ENCODE measurements around the gene TMEM43. TPM values are rescaled to one million over a fixed set of nuclear protein-coding genes. Genes with fewer than 3 reads are reported as not detected.
A peak's percentile ranks its signal among the peaks of the same experiment; 100 is the strongest.

The TMEM43 gene
- total RNA-seq, 1 donor from 2014 or later: 84.9 TPM

DNA sequence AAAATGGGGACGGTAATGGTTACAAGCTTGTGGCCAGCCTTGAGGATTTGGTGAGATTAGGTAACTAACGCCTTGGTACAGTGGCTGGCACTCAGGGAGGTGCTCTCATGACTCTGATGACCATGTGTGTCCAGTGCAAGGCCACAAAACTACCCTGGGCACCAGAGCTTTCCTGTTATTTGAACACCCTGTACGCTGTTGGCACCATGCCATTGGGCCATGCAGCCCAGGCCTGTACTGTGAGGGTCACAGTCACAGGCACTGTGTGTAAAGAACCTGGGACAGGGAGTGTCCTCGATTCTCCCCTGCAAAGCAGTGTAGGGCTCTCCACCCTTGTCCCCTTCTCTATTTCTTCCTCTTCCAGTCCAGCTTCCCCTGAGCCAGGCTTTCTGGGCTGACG is 6.3 kb downstream of the TMEM43 start:
- peaks cover 52% of the 10 kb centered on the region for H3K36me3 Mint-ChIP-seq (ENCODE audit: low read depth)
- H3K4me3 Mint-ChIP-seq (ENCODE audit: unreplicated experiment): no peak overlapping the region
- H3K27ac Mint-ChIP-seq (ENCODE audit: unreplicated experiment): no peak overlapping the region
- H3K27me3 Mint-ChIP-seq (ENCODE audit: low read depth): no peaks in the 10 kb centered on the region
- peaks cover 20% of the 10 kb centered on the region for H3K4me1 Mint-ChIP-seq (ENCODE audit: low read depth)
- DNase-seq (ENCODE audit: low spot score): no peak
- TF ChIP-seq, protein P1, sequence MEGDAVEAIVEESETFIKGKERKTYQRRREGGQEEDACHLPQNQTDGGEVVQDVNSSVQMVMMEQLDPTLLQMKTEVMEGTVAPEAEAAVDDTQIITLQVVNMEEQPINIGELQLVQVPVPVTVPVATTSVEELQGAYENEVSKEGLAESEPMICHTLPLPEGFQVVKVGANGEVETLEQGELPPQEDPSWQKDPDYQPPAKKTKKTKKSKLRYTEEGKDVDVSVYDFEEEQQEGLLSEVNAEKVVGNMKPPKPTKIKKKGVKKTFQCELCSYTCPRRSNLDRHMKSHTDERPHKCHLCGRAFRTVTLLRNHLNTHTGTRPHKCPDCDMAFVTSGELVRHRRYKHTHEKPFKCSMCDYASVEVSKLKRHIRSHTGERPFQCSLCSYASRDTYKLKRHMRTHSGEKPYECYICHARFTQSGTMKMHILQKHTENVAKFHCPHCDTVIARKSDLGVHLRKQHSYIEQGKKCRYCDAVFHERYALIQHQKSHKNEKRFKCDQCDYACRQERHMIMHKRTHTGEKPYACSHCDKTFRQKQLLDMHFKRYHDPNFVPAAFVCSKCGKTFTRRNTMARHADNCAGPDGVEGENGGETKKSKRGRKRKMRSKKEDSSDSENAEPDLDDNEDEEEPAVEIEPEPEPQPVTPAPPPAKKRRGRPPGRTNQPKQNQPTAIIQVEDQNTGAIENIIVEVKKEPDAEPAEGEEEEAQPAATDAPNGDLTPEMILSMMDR (IDR thresholded peaks at IDR 0.05): no peak
- H3K9me3 Mint-ChIP-seq (ENCODE audit: low read depth): no peaks in the 10 kb centered on the region

DNA sequence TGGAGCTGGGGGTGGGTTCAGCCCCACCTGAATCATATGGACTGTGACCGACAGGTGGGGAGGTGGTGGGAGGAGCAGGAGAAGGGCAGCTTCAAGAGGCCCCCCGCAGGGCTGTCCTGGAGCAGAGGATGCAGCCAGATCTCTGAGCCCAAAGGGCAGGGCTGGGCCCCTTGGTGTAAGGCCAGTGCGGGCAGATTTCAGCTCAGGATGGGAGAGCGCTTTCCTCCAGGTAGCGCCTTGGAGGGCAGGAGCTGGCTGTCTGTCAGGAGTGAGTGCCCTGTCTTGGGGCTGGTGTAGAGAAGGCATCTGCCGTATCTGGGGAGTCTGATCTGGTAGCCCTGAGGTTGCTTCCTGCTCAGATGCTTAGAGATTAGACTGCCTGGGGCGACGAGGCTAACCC is 7.3 kb downstream of the TMEM43 start:
- Mint-ChIP-seq H3K36me3 (ENCODE audit: low read depth) (peaks cover 54% of the 10 kb centered on the region), H3K4me3 (ENCODE audit: unreplicated experiment) (no peak overlapping the region), H3K9me3 (ENCODE audit: low read depth) (no peaks in the 10 kb centered on the region), H3K4me1 (ENCODE audit: low read depth) (peaks cover 18% of the 10 kb centered on the region), H3K27ac (ENCODE audit: unreplicated experiment) (peak overlapping the region; percentile 27), H3K27me3 (ENCODE audit: low read depth) (no peaks in the 10 kb centered on the region)
- TF ChIP-seq, protein P1 (IDR thresholded peaks at IDR 0.05): no peak
- DNase-seq (ENCODE audit: low spot score): peak; percentile 77

- Mint-ChIP-seq H3K27me3 (ENCODE audit: low read depth) (no peaks in the 10 kb centered on the region), H3K36me3 (ENCODE audit: low read depth) (peaks cover 54% of the 10 kb centered on the region), H3K4me3 (ENCODE audit: unreplicated experiment) (no peak overlapping the region), H3K27ac (ENCODE audit: unreplicated experiment) (no peak overlapping the region), H3K4me1 (ENCODE audit: low read depth) (peaks cover 14% of the 10 kb centered on the region), H3K9me3 (ENCODE audit: low read depth) (no peaks in the 10 kb centered on the region)
- DNase-seq (ENCODE audit: low spot score): no peak
- TF ChIP-seq, protein P1 (IDR thresholded peaks at IDR 0.05): no peak
Observed at GRCh38 chr3:14132689-14133088, 7.8 kb downstream of the TMEM43 start.

DNA sequence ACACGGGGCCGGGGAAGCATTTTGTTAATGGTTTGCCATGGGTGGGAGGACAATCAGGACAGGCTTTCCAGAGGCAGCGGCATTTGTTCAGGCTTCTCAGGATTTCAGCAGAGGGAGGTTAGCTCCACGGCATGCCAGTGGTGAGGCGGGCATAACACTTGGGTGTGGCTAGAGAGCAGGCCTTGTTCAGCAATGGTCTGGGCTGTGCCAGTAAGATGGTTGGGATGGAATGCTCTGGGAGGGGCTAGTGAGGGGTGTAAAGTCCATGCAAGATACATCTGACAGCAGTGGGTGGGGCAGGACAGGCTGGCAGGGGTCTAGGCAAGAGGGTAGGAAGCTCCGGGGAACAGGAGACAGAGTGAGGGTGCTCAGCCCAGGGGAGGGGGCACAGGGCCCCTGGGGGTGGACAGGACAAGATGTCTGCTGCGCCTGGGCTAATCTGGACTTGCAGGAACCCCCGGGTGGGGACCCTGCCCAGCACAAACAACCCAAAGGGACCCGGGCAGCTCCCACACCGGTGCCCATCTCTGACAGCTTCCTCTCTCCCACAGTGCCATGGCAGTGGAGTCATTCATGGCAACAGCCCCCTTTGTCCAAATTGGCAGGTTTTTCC is 8.4 kb downstream of the TMEM43 start:
- no peak overlapping the region for H3K4me3 Mint-ChIP-seq (ENCODE audit: unreplicated experiment)
- H3K9me3 Mint-ChIP-seq (ENCODE audit: low read depth): no peaks in the 10 kb centered on the region
- H3K27me3 Mint-ChIP-seq (ENCODE audit: low read depth): no peaks in the 10 kb centered on the region
- no peak overlapping the region for H3K27ac Mint-ChIP-seq (ENCODE audit: unreplicated experiment)
- peaks cover 54% of the 10 kb centered on the region for H3K36me3 Mint-ChIP-seq (ENCODE audit: low read depth)
- H3K4me1 Mint-ChIP-seq (ENCODE audit: low read depth): peaks cover 14% of the 10 kb centered on the region
- TF ChIP-seq, protein P1 (IDR thresholded peaks at IDR 0.05): no peak
- DNase-seq (ENCODE audit: low spot score): peak; percentile 84

- no peak for DNase-seq (ENCODE audit: low spot score)
- Mint-ChIP-seq H3K36me3 (ENCODE audit: low read depth) (peaks cover 52% of the 10 kb centered on the region), H3K9me3 (ENCODE audit: low read depth) (no peaks in the 10 kb centered on the region), H3K4me1 (ENCODE audit: low read depth) (peaks cover 14% of the 10 kb centered on the region), H3K4me3 (ENCODE audit: unreplicated experiment) (no peak overlapping the region), H3K27me3 (ENCODE audit: low read depth) (no peaks in the 10 kb centered on the region), H3K27ac (ENCODE audit: unreplicated experiment) (peak overlapping the region; percentile 17)
- TF ChIP-seq, protein P1 (IDR thresholded peaks at IDR 0.05): no peak
Observed at GRCh38 chr3:14133876-14134275, 9.0 kb downstream of the TMEM43 start.

All from chondrocyte (in vitro differentiated cells).